Measurements from ENCODE around the gene SNX15.

SNX15 gene

DNA sequence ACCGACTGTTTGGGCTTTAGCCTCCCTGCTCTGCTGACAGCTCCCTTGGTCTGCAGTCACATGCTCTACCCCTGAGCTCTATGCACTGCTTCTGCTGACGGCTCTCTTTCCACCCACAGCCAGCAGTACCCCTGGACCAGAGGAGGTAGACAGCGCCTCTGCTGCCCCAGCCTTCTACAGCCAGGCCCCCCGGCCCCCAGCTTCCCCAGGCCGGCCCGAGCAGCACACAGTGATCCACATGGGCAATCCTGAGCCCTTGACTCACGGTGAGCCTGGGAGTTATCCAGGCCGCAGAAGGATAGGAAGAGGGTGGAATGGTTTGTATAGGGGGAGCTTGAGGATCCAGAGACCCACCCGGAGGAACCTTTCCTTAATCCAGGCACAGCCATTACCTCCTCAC lies 59.6 kb downstream of the SNX15 start:
- DNase-seq, result no peak
- H3K27me3 Mint-ChIP-seq, result no peaks in the 10 kb centered on the region
- H3K27ac Mint-ChIP-seq, result no peak overlapping the region
- no peak overlapping the region for H3K4me3 Mint-ChIP-seq
- peaks cover 14 to 23% of the 10 kb centered on the region in 2 donors for H3K4me1 Mint-ChIP-seq (ENCODE audit: low read depth in 2 of 2)
- H3K9me3 Mint-ChIP-seq, result no peaks in the 10 kb centered on the region
- ATAC-seq (replicated peaks), result no peak
- peaks cover 48% of the 10 kb centered on the region for H3K36me3 Mint-ChIP-seq (ENCODE audit: insufficient read depth)

DNA sequence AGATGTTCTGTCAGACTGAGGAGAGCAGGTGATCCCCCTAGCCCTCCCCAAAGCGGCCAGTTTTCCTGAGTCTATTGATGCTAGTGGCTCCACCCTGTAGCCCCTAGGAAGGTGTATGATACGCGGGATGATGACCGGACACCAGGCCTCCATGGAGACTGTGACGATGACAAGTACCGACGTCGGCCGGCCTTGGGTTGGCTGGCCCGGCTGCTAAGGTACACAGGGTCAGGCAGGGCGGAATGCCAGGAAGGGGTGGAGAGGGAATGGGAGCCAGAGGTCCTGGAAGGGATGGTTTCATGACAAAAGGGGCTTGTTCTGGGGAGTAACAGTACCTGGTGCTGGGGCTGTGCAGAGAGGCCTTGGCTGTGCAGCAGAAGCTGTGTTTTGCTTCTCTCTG lies 60.0 kb downstream of the SNX15 start:
- H3K27me3 Mint-ChIP-seq, result no peaks in the 10 kb centered on the region

DNA sequence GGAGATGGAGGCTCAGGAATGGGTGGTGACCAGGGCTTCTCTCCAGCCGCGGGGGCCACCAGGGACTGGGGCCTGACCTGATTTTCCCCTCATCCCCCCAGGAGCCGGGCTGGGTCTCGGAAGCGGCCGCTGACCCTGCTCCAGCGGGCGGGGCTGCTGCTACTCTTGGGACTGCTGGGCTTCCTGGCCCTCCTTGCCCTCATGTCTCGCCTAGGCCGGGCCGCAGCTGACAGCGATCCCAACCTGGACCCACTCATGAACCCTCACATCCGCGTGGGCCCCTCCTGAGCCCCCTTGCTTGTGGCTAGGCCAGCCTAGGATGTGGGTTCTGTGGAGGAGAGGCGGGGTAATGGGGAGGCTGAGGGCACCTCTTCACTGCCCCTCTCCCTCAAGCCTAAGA lies 60.6 kb downstream of the SNX15 start:
- peak overlapping the region in 1 of 2 donors; percentile 38 for H3K27ac Mint-ChIP-seq
- peaks cover 14 to 23% of the 10 kb centered on the region in 2 donors for H3K4me1 Mint-ChIP-seq (ENCODE audit: low read depth in 2 of 2)

More for the DNA sequence above, 60.0 kb downstream of the SNX15 start:
- Mint-ChIP-seq H3K4me1 (ENCODE audit: low read depth in 2 of 2) (peaks cover 14 to 23% of the 10 kb centered on the region in 2 donors), H3K36me3 (ENCODE audit: insufficient read depth) (peaks cover 48% of the 10 kb centered on the region), H3K4me3 (no peak overlapping the region), H3K9me3 (no peaks in the 10 kb centered on the region), H3K27ac (no peak overlapping the region)
- ATAC-seq (replicated peaks) (no peak), DNase-seq (no peak)

DNA sequence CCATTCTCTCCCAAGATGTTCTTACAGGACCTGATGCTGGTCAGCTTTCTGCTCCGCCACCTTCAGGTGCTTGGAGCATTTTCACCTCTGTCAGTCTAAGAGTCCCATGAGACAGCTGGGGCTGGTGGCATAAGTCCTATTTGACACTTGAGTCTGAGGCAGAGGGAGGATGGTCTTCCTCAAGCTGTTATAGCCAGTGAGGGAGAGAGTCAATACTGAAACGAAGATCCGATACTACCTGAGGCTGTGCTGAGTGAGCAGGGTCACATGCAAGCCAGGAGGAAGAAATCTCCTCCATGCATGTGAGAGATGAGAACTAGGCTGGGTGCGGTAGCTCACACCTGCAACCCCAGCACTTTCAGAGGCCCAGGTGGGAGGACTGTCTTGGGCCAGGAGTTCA lies 62.4 kb downstream of the SNX15 start:
- Mint-ChIP-seq H3K27me3 (no peaks in the 10 kb centered on the region), H3K36me3 (ENCODE audit: insufficient read depth) (peaks cover 30% of the 10 kb centered on the region), H3K9me3 (no peaks in the 10 kb centered on the region), H3K4me3 (no peak overlapping the region), H3K4me1 (ENCODE audit: low read depth in 2 of 2) (peaks cover 8 to 9% of the 10 kb centered on the region in 2 donors), H3K27ac (no peak overlapping the region)
- no peak for DNase-seq
- ATAC-seq (replicated peaks), result no peak

More for the DNA sequence above, 60.6 kb downstream of the SNX15 start:
- H3K4me3 Mint-ChIP-seq, result no peak overlapping the region
- ATAC-seq (replicated peaks), result no peak
- H3K27me3 Mint-ChIP-seq, result no peaks in the 10 kb centered on the region
- no peaks in the 10 kb centered on the region for H3K9me3 Mint-ChIP-seq
- no peak for DNase-seq
- peaks cover 48% of the 10 kb centered on the region for H3K36me3 Mint-ChIP-seq (ENCODE audit: insufficient read depth)
